OCI-LY3 (cell line): ENCODE measurements around the gene CEBPE.

Experiments
- CTCF ChIP-seq: fragments of 200-600, 300-600 bp; sonication (generic); IDR thresholded peaks from 2 replicates; pipeline ENCODE4 v1.5.1; 2014; ENCODE audit warnings: antibody characterized with exemption, low read length, low read depth
- EZH2phosphoT487 ChIP-seq: fragments of 200-600 bp; shearing (Covaris generic); IDR thresholded peaks from 2 replicates; pipeline ENCODE4 v1.6.1; 2018; ENCODE audit warnings: antibody characterized with exemption, mixed run types, low read depth

GRCh38 chr14:23085458-23085857, 33.6 kb downstream of the CEBPE start:
- TF ChIP-seq CTCF (no peak), EZH2phosphoT487 (no peak)
